Urinary bladder (tissue), 4 donors: ENCODE data around the gene CXCR2. TPM values are rescaled to one million over a fixed set of nuclear protein-coding genes. Genes with fewer than 3 reads are reported as not detected.
"Not testable (repeated sequence)": the region's sequence is repeated elsewhere in the genome, so short reads cannot be mapped to it uniquely, and the experiment has no call there.

ENCODE experiments used
- DNase-seq: peaks from one replicate; pipeline ENCODE4 v3.0.0-alpha.2; 2015; ENCODE audit errors: extremely low spot score
- H3K27ac ChIP-seq: one replicate; pipeline ENCODE4 v1.5.1; 2013; ENCODE audit warnings: low read depth, mild to moderate bottlenecking, moderate library complexity
- H3K36me3 ChIP-seq: one replicate; pipeline ENCODE4 v1.6.1; 2013; ENCODE audit warnings: mild to moderate bottlenecking, moderate library complexity; ENCODE audit not compliant: insufficient read depth
- H3K4me1 ChIP-seq: one replicate; pipeline ENCODE4 v1.6.1; 2013; ENCODE audit warnings: mild to moderate bottlenecking, moderate library complexity; ENCODE audit not compliant: insufficient read depth
- H3K4me3 ChIP-seq: one replicate; pipeline ENCODE4 v1.5.1; 2013; ENCODE audit warnings: low read depth, low read length
- WGBS: extraction: QIAGEN DNeasy Blood & Tissue Kit; methylation state at CpG from one replicate; pipeline ENCODE4 v1.1.7; 2013; 5-methylcytosine and 5-hydroxymethylcytosine counted together
- polyA plus RNA-seq: library from polyadenylated mRNA; stranded (reverse); fragments of 200-250 nt; gene quantifications from one replicate; pipeline ENCODE4 v1.2.3, GENCODE V29; 2013
- total RNA-seq: library from RNA; depleted of rRNA; stranded (reverse); fragments of >200 nt; gene quantifications from one replicate; pipeline ENCODE4 v1.2.3, GENCODE V29; 2014
- donor health status: healthy with polysubstance abuse.
- donor health status: healthy.

CXCR2 gene
- total and polyA plus RNA-seq, 2 donors: 0.48 to 0.77 TPM

DNA sequence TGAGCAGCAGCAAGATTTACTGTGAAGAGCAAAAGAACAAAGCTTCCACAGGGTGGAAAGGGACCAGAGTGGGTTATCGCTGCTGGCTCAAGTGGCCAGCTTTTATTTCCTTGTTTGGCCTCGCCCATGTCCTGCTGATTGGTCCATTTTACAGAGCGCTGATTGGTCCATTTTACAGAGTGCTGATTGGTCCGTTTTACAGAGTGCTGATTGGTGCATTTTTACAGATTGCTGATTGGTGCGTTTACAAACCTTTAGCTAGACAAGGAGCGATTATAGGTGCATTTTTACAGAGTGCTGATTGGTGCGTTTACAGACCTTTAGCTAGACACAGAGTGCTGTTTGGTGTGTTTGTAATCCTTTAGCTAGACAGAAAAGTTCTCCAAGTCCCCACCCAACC lies 17.0 kb upstream of the CXCR2 start:
- WGBS: 83% methylated on average over 7 of the region's 7 CpGs
- not testable (repeated sequence) for H3K4me3 ChIP-seq, H3K27ac ChIP-seq, H3K4me1 ChIP-seq, DNase-seq, H3K36me3 ChIP-seq

GRCh38 chr2:218121789-218122188 lies 4.0 kb upstream of the CXCR2 start:
- not testable (repeated sequence) for H3K27ac ChIP-seq, H3K4me3 ChIP-seq, H3K36me3 ChIP-seq, DNase-seq, H3K4me1 ChIP-seq
- 78% methylated on average over 4 of the region's 4 CpGs for WGBS

GRCh38 chr2:218122286-218122685 lies 3.5 kb upstream of the CXCR2 start:
- not testable (repeated sequence) for H3K36me3 ChIP-seq, DNase-seq, H3K4me1 ChIP-seq, H3K27ac ChIP-seq, H3K4me3 ChIP-seq

GRCh38 chr2:218123986-218124385 lies 1.8 kb upstream of the CXCR2 start:
- 79% methylated on average over 4 of the region's 4 CpGs for WGBS
- DNase-seq: no peak
- no peak overlapping the region for H3K4me3 ChIP-seq

DNA sequence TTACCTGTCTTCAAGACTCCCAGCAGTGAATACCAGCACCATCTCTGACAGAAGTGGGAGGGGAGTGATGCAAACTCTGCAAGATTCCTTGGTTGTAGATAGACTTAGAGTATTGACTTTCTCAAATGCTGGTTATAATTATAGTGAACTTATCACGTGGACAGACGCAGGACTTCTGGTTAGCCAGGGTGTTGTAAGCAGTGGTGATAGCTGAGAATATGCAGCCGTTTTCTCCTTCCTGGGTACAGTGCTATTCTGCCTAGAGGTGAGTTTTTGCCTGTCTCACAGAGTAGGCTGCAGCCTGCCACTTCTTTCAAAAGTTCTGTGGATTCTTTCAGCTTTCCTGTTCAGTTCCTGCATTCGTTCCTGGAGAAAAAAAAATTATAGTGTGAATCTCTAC lies 733 bp upstream of the CXCR2 start:
- Histone ChIP-seq H3K4me1 (no peaks in the 10 kb centered on the region), H3K36me3 (no peaks in the 10 kb centered on the region), H3K27ac (no peak overlapping the region), H3K4me3 (no peak overlapping the region)
- DNase-seq: no peak
- WGBS: 37% methylated on average over 4 of the region's 4 CpGs

More at GRCh38 chr2:218123986-218124385, 1.8 kb upstream of the CXCR2 start:
- no peaks in the 10 kb centered on the region for H3K36me3 ChIP-seq
- no peak overlapping the region for H3K27ac ChIP-seq
- no peaks in the 10 kb centered on the region for H3K4me1 ChIP-seq

GRCh38 chr2:218127929-218128455 lies 2.2 kb downstream of the CXCR2 start:
- no peak for DNase-seq
- Histone ChIP-seq H3K36me3 (no peaks in the 10 kb centered on the region), H3K4me1 (no peaks in the 10 kb centered on the region), H3K4me3 (no peak overlapping the region), H3K27ac (no peak overlapping the region)
- WGBS: 81% methylated on average over 3 of the region's 3 CpGs

GRCh38 chr2:218128781-218129457 lies 3.1 kb downstream of the CXCR2 start:
- H3K4me3 ChIP-seq: no peak overlapping the region
- H3K36me3 ChIP-seq: no peaks in the 10 kb centered on the region
- DNase-seq: no peak
- H3K27ac ChIP-seq: no peak overlapping the region
- no peaks in the 10 kb centered on the region for H3K4me1 ChIP-seq
- WGBS: 88% methylated on average over 6 of the region's 6 CpGs

DNA sequence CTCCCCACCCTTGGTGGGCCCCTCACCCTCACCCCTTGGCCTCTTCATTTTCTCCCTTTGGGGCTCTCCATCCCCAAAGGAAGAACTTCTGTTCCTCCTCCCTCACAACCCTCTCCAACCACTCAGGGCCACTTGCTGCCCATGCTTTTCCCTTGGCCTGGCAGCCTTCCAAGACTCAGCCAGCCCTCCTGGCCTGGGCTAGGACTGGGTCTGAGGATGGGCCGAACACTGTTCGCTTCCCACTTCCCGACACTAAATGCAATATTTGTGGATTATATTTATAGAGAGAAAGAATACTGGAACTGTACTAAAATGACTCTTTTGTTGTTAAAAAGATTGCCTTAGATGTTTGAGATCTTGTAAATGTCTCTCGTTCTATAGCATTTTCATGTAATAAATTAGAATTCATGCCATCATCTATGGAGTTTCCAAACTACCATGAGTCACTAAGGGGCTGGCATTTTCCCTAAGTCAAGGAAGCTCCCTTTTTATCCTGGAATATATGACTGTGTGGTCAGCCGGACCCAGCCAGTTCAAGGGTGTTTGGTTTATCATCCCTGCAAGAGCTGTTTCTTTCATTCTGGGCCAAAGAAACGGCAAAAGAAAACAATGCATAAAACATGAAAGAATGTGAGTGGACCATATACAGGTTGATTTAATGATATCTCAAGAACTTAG lies 3.8 kb downstream of the CXCR2 start:
- no peak for DNase-seq
- H3K4me1 ChIP-seq: no peaks in the 10 kb centered on the region
- H3K27ac ChIP-seq: no peak overlapping the region
- no peaks in the 10 kb centered on the region for H3K36me3 ChIP-seq
- WGBS: 53% methylated on average over 6 of the region's 6 CpGs
- no peak overlapping the region for H3K4me3 ChIP-seq

GRCh38 chr2:218130377-218130776 lies 4.5 kb downstream of the CXCR2 start:
- 94% methylated on average over 2 of the region's 2 CpGs for WGBS
- H3K27ac ChIP-seq: no peak overlapping the region
- DNase-seq: no peak
- no peaks in the 10 kb centered on the region for H3K36me3 ChIP-seq
- no peaks in the 10 kb centered on the region for H3K4me1 ChIP-seq
- no peak overlapping the region for H3K4me3 ChIP-seq

DNA sequence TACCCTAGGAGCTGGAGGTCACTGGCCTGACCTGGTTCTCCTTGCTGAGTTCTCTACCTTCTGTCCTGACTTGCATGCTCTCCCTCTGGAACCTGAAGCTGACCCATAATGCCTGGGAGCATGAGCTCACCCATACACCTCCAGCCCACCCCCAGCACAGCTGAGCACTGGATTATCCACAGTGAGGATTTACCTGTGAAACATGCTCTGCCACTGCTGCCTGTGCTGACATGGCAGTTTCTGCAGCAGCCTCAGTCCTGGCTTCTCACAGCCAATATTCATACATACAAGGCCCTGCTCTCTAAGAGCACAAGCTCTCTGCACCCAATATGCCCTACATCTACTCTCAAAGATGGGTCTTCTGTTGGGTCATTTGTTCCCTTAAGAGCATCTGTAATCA lies 5.0 kb downstream of the CXCR2 start:
- DNase-seq: no peak

DNA sequence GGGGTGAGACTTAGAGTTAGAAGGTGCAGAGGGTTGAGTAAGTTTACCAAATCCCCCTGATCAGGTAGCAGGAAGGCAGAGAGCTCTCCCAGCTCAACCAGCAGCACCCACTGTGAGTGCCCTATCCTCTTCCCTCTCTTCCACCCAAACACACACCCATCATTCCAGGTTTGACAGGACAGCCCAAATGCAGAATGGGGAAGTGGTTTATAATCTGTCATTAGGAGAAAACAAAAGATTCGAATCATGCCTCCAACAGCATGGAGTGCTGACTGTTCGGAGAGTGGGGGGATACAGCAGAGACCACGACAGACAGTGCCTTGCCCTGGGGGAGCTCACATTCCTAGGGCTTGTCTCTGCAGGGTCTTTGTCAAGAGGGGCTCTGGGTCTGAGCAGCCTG lies 11.7 kb downstream of the CXCR2 start:
- DNase-seq: no peak
- no peak overlapping the region for H3K27ac ChIP-seq
- H3K4me3 ChIP-seq: no peak overlapping the region
- H3K36me3 ChIP-seq: no peaks in the 10 kb centered on the region
- WGBS: 46% methylated on average over 3 of the region's 3 CpGs
- H3K4me1 ChIP-seq: no peaks in the 10 kb centered on the region

More for the DNA sequence above, 5.0 kb downstream of the CXCR2 start:
- Histone ChIP-seq H3K36me3 (no peaks in the 10 kb centered on the region), H3K4me1 (no peaks in the 10 kb centered on the region), H3K4me3 (no peak overlapping the region), H3K27ac (no peak overlapping the region)

GRCh38 chr2:218138047-218138446 lies 12.2 kb downstream of the CXCR2 start:
- DNase-seq: no peak
- WGBS: 73% methylated on average over 4 of the region's 4 CpGs

DNA sequence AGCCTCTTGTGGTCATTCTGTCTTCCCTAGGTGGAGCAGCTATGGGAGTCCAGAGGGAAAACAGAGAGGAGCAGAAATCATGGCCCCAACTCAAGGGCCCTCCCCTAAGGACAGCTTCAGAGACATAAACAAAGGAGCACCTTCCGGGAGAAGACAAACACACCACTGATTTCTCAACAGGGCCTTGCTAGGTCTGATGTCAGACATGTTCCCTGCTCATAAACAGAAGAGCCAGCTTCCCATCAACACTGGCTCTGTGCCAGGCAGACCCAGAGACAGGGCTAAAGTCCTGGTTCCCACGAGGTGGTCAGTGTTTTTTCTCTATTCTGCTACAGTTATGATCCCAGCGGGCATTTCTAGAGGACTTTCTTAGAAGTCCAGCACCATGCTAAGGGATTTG lies 19.3 kb downstream of the CXCR2 start:
- DNase-seq: no peak
- H3K4me3 ChIP-seq: no peak overlapping the region
- H3K36me3 ChIP-seq: no peaks in the 10 kb centered on the region
- WGBS: 50% methylated on average over 3 of the region's 3 CpGs
- no peak overlapping the region for H3K27ac ChIP-seq
- no peaks in the 10 kb centered on the region for H3K4me1 ChIP-seq

More at GRCh38 chr2:218138047-218138446, 12.2 kb downstream of the CXCR2 start:
- no peak overlapping the region for H3K4me3 ChIP-seq
- no peaks in the 10 kb centered on the region for H3K36me3 ChIP-seq
- no peaks in the 10 kb centered on the region for H3K4me1 ChIP-seq
- H3K27ac ChIP-seq: no peak overlapping the region

DNA sequence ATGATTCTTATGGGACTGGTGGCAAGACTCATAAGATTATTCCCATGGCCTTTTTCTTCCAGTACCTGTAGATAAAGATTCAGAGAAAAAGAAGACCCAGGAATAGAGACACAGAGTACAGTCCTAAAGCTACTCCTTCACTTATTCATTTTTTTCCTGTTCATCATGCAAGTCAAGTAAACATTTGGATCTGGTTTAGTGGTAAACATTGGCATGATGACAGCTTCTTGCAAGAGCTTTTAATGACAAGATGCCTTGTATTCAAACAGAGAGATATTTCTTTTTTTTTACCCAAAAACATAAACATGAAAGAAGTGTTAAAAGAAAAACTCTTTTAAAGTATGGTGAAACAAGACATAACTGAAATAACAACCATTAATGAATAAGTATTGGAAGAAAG lies 20.2 kb downstream of the CXCR2 start:
- Histone ChIP-seq H3K27ac (no peak overlapping the region), H3K4me1 (no peaks in the 10 kb centered on the region), H3K4me3 (no peak overlapping the region), H3K36me3 (no peaks in the 10 kb centered on the region)
- DNase-seq: no peak
